Prostate gland (tissue), 2 donors: ENCODE measurements around the gene SRPK1. TPM values are rescaled to one million over a fixed set of nuclear protein-coding genes. Genes with fewer than 3 reads are reported as not detected.

ENCODE experiments used
- DNase-seq: peaks from one replicate; pipeline ENCODE4 v3.0.0-alpha.2; 2019; ENCODE audit warnings: low spot score
- H3K27ac ChIP-seq, 2 donors: fragments of 200-600 bp; sonication (generic); 2 replicates each; pipeline ENCODE4 v1.5.1; 2017 to 2019
- H3K27me3 ChIP-seq: fragments of 200-600 bp; sonication (generic); replicated peaks from 2 replicates; pipeline ENCODE4 v1.5.1; 2019; ENCODE audit not compliant: insufficient read depth
- H3K36me3 ChIP-seq, 2 donors: fragments of 200-600 bp; sonication (generic); 1 replicate in 1 of 2; 2 replicates in 1 of 2; pipeline versions ENCODE4 v1.5.1 to v1.8.1; 2017 to 2019
- H3K4me1 ChIP-seq: fragments of 200-600 bp; sonication (generic); replicated peaks from 2 replicates; pipeline ENCODE4 v1.5.1; 2019
- H3K4me3 ChIP-seq, 2 donors: fragments of 200-600 bp; sonication (generic); 2 replicates each; pipeline ENCODE4 v1.5.1; 2017 to 2019
- H3K9me3 ChIP-seq: fragments of 200-600 bp; sonication (generic); 2 replicates; pipeline ENCODE4 v1.5.1; 2017
- CTCF ChIP-seq, 4 experiments: fragments of 200-600 bp in 2 of 4; fragments of 450-650 bp in 2 of 4; sonication (generic) in 2 of 4; IDR thresholded peaks; 1 replicate in 3 of 4; 2 replicates in 1 of 4; pipeline ENCODE4 v1.5.1; 2016 to 2019; ENCODE audit warnings: antibody characterized with exemption in 4 of 4, mild to moderate bottlenecking in 2 of 4, moderate library complexity in 2 of 4
- POLR2A ChIP-seq: fragments of 450-650 bp; IDR thresholded peaks from one replicate; pipeline ENCODE4 v1.6.1; 2016; ENCODE audit warnings: antibody characterized with exemption, mild to moderate bottlenecking
- POLR2AphosphoS5 ChIP-seq: sonication (generic); formaldehyde crosslinking; IDR thresholded peaks from one replicate; pipeline ENCODE4 v1.6.1; 2017; ENCODE audit warnings: antibody characterized with exemption
- WGBS: methylation state at CpG from one replicate; pipeline ENCODE4 v1.1.5; 2018; 5-methylcytosine and 5-hydroxymethylcytosine counted together
- intact Hi-C: fragments of 100-400 bp; cut with DNase I; formaldehyde crosslinking; loops from one replicate; pipeline ENCODE4 v1.14.2; 2022
- total RNA-seq, 2 donors: library from RNA; depleted of rRNA; stranded (reverse); fragments of >200 nt; gene quantifications; one replicate each; pipeline ENCODE4 v1.1.0, GENCODE V29; 2016

Gene SRPK1
- total RNA-seq, 2 donors from 2014 or later = 19.4 to 59.4 TPM

GRCh38 chr6:35833536-35833935 is 87.4 kb downstream of the SRPK1 start:
- Histone ChIP-seq H3K27me3 (no peaks in the 10 kb centered on the region), H3K9me3 (no peaks in the 10 kb centered on the region), H3K4me3 (no peak overlapping the region), H3K36me3 (no peaks in the 10 kb centered on the region), H3K4me1 (no peaks in the 10 kb centered on the region), H3K27ac (no peak overlapping the region)
- 89% methylated on average over 7 of the region's 7 CpGs for WGBS
- TF ChIP-seq CTCF (IDR thresholded peaks at IDR 0.05) = no peak
- TF ChIP-seq POLR2A = no peak
- no peak for TF ChIP-seq POLR2AphosphoS5
- no peak for DNase-seq
- intact Hi-C loops = no loop called here

DNA sequence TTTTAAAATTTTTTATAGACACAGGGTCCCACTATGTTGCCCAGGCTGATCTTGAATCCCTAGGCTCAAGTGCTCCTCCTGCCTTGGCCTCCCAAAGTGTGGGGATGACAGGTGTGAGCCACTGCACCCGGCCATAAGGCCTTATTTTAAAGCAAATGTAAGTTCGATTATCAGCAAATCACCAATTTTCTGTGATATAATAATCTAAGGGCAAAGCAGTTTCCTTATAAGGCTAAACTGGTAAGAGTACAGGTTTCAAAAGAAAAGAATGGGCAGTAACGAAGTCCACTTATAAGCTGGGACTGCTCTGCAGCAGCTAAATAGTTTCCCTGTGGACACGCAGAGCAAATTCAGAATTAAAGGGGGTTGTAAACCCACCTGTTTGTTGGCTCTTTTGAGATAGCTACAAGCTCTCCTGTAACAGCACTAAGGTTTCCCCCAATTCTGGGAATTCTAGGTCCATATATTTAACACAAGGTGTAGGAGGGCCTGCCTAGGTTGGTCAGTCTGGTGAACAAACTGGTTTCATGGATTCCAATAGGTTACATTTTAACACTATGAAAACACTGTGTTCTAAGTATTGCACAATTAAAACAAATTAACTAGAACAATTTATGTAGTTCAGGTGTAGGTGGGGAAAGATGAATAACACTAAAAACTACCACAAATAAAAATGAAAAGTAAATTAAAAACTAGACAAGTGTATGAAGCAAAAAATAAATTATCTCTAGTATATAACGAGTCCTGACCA is 89.5 kb downstream of the SRPK1 start:
- H3K27me3 ChIP-seq = no peaks in the 10 kb centered on the region
- H3K9me3 ChIP-seq = no peaks in the 10 kb centered on the region
- WGBS = 84% methylated on average over 5 of the region's 5 CpGs
- no peaks in the 10 kb centered on the region for H3K36me3 ChIP-seq
- H3K4me3 ChIP-seq = no peak overlapping the region
- intact Hi-C loops = no loop called here
- no peak for DNase-seq
- H3K4me1 ChIP-seq = no peaks in the 10 kb centered on the region
- H3K27ac ChIP-seq = no peak overlapping the region
- TF ChIP-seq CTCF (IDR thresholded peaks at IDR 0.05) (no peak), POLR2A (no peak), POLR2AphosphoS5 (no peak)

- no peaks in the 10 kb centered on the region for H3K4me1 ChIP-seq
- 91% methylated on average over 5 of the region's 5 CpGs for WGBS
- H3K27me3 ChIP-seq = no peaks in the 10 kb centered on the region
- H3K9me3 ChIP-seq = no peaks in the 10 kb centered on the region
- H3K36me3 ChIP-seq = no peaks in the 10 kb centered on the region
- no peak overlapping the region for H3K4me3 ChIP-seq
- intact Hi-C loops = no loop called here
- no peak for DNase-seq
- no peak overlapping the region for H3K27ac ChIP-seq
- TF ChIP-seq CTCF (IDR thresholded peaks at IDR 0.05) = no peak
- TF ChIP-seq POLR2AphosphoS5 = no peak
- TF ChIP-seq POLR2A = no peak
Observed at GRCh38 chr6:35829306-35829705, 91.6 kb downstream of the SRPK1 start.

DNA sequence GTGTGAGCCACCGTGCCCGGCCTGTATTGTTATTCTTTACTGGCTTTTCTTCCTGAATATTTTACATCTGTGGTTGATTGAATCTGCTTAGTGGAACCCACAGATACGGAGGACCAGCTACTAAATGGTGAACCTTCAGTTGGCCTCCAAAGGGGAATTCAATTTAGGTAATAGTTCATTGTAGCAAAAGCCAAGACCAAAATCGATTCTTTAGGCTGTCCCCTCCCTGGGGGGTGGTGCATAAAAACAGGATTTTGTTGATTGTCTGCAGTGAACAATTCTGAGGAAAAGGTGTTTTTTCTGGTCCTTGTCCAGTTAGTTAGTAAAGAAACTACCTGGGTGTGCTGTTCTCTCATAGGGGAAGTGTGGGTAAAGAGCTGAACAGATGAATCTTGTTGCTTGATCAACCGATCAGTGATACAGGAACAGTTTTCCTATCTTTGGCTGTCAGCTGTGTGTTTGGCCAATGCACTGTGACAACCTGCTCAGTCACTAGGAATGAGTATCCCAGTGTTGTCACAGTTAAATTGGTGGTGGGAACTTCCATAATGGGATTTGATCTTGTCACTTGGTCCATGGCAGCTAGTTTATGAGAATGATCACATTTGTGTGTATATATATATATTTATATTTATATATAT is 96.2 kb downstream of the SRPK1 start:
- DNase-seq = no peak
- 90% methylated on average over 5 of the region's 5 CpGs for WGBS
- Histone ChIP-seq H3K4me3 (no peak overlapping the region), H3K27me3 (no peaks in the 10 kb centered on the region), H3K27ac (no peak overlapping the region), H3K4me1 (no peaks in the 10 kb centered on the region), H3K36me3 (no peaks in the 10 kb centered on the region), H3K9me3 (no peaks in the 10 kb centered on the region)
- TF ChIP-seq POLR2AphosphoS5 = no peak
- TF ChIP-seq CTCF (IDR thresholded peaks at IDR 0.05) = no peak
- TF ChIP-seq POLR2A = no peak
- intact Hi-C loops = no loop called here

- TF ChIP-seq CTCF (IDR thresholded peaks at IDR 0.05) (no peak), POLR2AphosphoS5 (no peak), POLR2A (no peak)
- WGBS = 63% methylated on average over 2 of the region's 2 CpGs
- Histone ChIP-seq H3K4me1 (no peaks in the 10 kb centered on the region), H3K36me3 (no peaks in the 10 kb centered on the region), H3K27ac (no peak overlapping the region), H3K4me3 (no peak overlapping the region), H3K27me3 (no peaks in the 10 kb centered on the region), H3K9me3 (no peaks in the 10 kb centered on the region)
- DNase-seq = no peak
- intact Hi-C loops = no loop called here
Observed at GRCh38 chr6:35823601-35824000, 97.3 kb downstream of the SRPK1 start.
